GM23338 (cell line): Measurements from ENCODE around the gene SERPINE2. TPM values are rescaled to one million over a fixed set of nuclear protein-coding genes. Genes with fewer than 3 reads are reported as not detected.

ENCODE experiments used
- ATAC-seq: fragments of 200-7000 bp; cut with Tn5 transposase; 3 replicates; pipeline ENCODE4 v1.9.1; 2020
- DNase-seq: peaks from one replicate; pipeline ENCODE4 v3.0.0-alpha.2; 2015; ENCODE audit warnings: low spot score
- H2AFZ ChIP-seq: fragments of 200-600 bp; sonication (generic); 2 replicates; pipeline ENCODE4 v1.8.0; 2016; ENCODE audit warnings: antibody characterized with exemption, mild to moderate bottlenecking, moderate library complexity
- H3F3A ChIP-seq: fragments of 200-600 bp; sonication (generic); replicated peaks from 2 replicates; pipeline ENCODE4 v1.8.0; 2017; ENCODE audit warnings: antibody characterized with exemption, mixed run types, low read depth
- H3K27ac ChIP-seq: fragments of 200-600 bp; sonication (generic); 2 replicates; pipeline ENCODE4 v1.6.1; 2016; ENCODE audit warnings: low read depth
- H3K27me3 ChIP-seq: fragments of 200-600 bp; sonication (generic); 2 replicates; pipeline ENCODE4 v1.8.0; 2016; ENCODE audit warnings: mild to moderate bottlenecking, mixed run types, moderate library complexity; ENCODE audit not compliant: insufficient read depth
- H3K36me3 ChIP-seq: fragments of 200-600 bp; sonication (generic); 2 replicates; pipeline ENCODE4 v1.8.0; 2016; ENCODE audit warnings: mild to moderate bottlenecking; ENCODE audit not compliant: insufficient read depth
- H3K4me1 ChIP-seq: fragments of 200-600 bp; sonication (generic); 2 replicates; pipeline ENCODE4 v1.8.0; 2016; ENCODE audit warnings: mild to moderate bottlenecking, moderate library complexity; ENCODE audit not compliant: insufficient read depth
- H3K4me2 ChIP-seq: fragments of 200-600 bp; sonication (generic); 2 replicates; pipeline ENCODE4 v1.7.1; 2017; ENCODE audit warnings: mixed run types
- H3K4me3 ChIP-seq: fragments of 200-600 bp; sonication (generic); 2 replicates; pipeline ENCODE4 v1.6.1; 2016; ENCODE audit warnings: mixed run types
- H3K79me2 ChIP-seq: fragments of 200-600 bp; sonication (generic); replicated peaks from 2 replicates; pipeline ENCODE4 v1.8.0; 2017; ENCODE audit warnings: mild to moderate bottlenecking; ENCODE audit not compliant: insufficient read depth
- H3K9me2 ChIP-seq: fragments of 200-600 bp; sonication (generic); 2 replicates; pipeline ENCODE4 v1.8.0; 2017; ENCODE audit not compliant: insufficient read depth
- H4K20me1 ChIP-seq: fragments of 200-600 bp; sonication (generic); replicated peaks from 2 replicates; pipeline ENCODE4 v1.8.0; 2017; ENCODE audit warnings: mild to moderate bottlenecking; ENCODE audit not compliant: insufficient read depth
- H3K27ac Mint-ChIP-seq: 2 replicates; pipeline ENCODE4 v1.8.0; 2020; ENCODE audit warnings: inconsistent platforms, mild to moderate bottlenecking, moderate library complexity, mixed read lengths
- H3K27me3 Mint-ChIP-seq: 3 replicates; pipeline ENCODE4 v1.8.0; 2022; ENCODE audit warnings: low read depth, mild to moderate bottlenecking, moderate library complexity, mixed read lengths, inconsistent platforms; ENCODE audit not compliant: insufficient read depth, poor library complexity
- H3K36me3 Mint-ChIP-seq: 3 replicates; pipeline ENCODE4 v1.8.0; 2021; ENCODE audit warnings: low read depth, mild to moderate bottlenecking, inconsistent platforms, moderate library complexity, mixed read lengths
- H3K4me1 Mint-ChIP-seq: 3 replicates; pipeline ENCODE4 v1.8.0; 2020; ENCODE audit warnings: mild to moderate bottlenecking, inconsistent platforms, mixed read lengths
- H3K4me3 Mint-ChIP-seq: 3 replicates; pipeline ENCODE4 v1.8.0; 2021; ENCODE audit warnings: moderate library complexity, mild to moderate bottlenecking, inconsistent platforms, mixed read lengths
- H3K9me3 Mint-ChIP-seq: 3 replicates; pipeline ENCODE4 v1.8.0; 2020; ENCODE audit warnings: moderate library complexity, mild to moderate bottlenecking, inconsistent platforms, mixed read lengths
- CREB1 ChIP-seq: fragments of 250-450 bp; sonication (Bioruptor Pico); IDR thresholded peaks from 2 replicates; pipeline ENCODE4 v1.5.0; 2020; ENCODE audit warnings: low read depth, mild to moderate bottlenecking, moderate library complexity
- CTCF ChIP-seq, 2 experiments: fragments of 200-600 bp in 1 of 2; sonication (generic) in 1 of 2; conservative IDR thresholded peaks; 2 replicates each; pipeline versions ENCODE4 v1.5.1 to v1.6.1; 2016 to 2017; ENCODE audit warnings: antibody characterized with exemption in 2 of 2, low read depth in 2 of 2, mild to moderate bottlenecking in 2 of 2, moderate library complexity in 1 of 2
- ETS1 ChIP-seq: IDR thresholded peaks from 2 replicates; pipeline ENCODE4 v1.6.1; 2016; ENCODE audit warnings: antibody characterized with exemption
- EZH2 ChIP-seq: fragments of 200-600 bp; sonication (generic); IDR thresholded peaks from one replicate; pipeline ENCODE4 v1.8.0; 2017; ENCODE audit warnings: antibody characterized with exemption, mild to moderate bottlenecking, low read depth; ENCODE audit not compliant: unreplicated experiment
- EZH2phosphoT487 ChIP-seq: fragments of 200-600 bp; sonication (generic); IDR thresholded peaks from one replicate; pipeline ENCODE4 v1.8.1; 2018; ENCODE audit warnings: antibody characterized with exemption; ENCODE audit not compliant: unreplicated experiment
- JUNB ChIP-seq: IDR thresholded peaks from one replicate; pipeline ENCODE4 v1.6.1; 2016; ENCODE audit warnings: antibody characterized with exemption; ENCODE audit not compliant: unreplicated experiment
- NANOG ChIP-seq: IDR thresholded peaks from 2 replicates; pipeline ENCODE4 v1.6.1; 2016; ENCODE audit warnings: antibody characterized with exemption, borderline replicate concordance
- POLR2AphosphoS5 ChIP-seq: IDR thresholded peaks from 2 replicates; pipeline ENCODE4 v1.6.1; 2016; ENCODE audit warnings: antibody characterized with exemption, low read depth
- STAT1 ChIP-seq: IDR thresholded peaks from one replicate; pipeline ENCODE4 v1.6.1; 2016; ENCODE audit warnings: antibody characterized with exemption; ENCODE audit not compliant: unreplicated experiment
- ZNF114 ChIP-seq: fragments of 250-450 bp; sonication (Bioruptor Pico); IDR thresholded peaks from 2 replicates; pipeline ENCODE4 v1.5.0; 2020; ENCODE audit warnings: mild to moderate bottlenecking, moderate library complexity
- ZNF331 ChIP-seq: fragments of 250-450 bp; sonication (Bioruptor Pico); IDR thresholded peaks from 2 replicates; pipeline ENCODE4 v1.5.0; 2020; ENCODE audit warnings: low read depth, mild to moderate bottlenecking, moderate library complexity
- polyA plus RNA-seq: library from polyadenylated mRNA; unstranded; fragments of >200 nt; fragmentation: Nextera tagmentation; extraction: Ambion mirVana; gene quantifications from 2 replicates; pipeline ENCODE4 v1.2.1, GENCODE V29; 2016
- total RNA-seq: library from RNA; depleted of rRNA; stranded (reverse); fragments of >200 nt; shearing (Covaris generic); gene quantifications from 2 replicates; pipeline ENCODE4 v1.2.3, GENCODE V29; 2014
- TF ChIP-seq, protein P1 (sequence below): IDR thresholded peaks from one replicate; pipeline ENCODE4 v1.6.1; 2018; ENCODE audit warnings: antibody characterized with exemption; ENCODE audit not compliant: unreplicated experiment
- TF ChIP-seq, protein P2 (sequence below): fragments of 250-450 bp; sonication (Bioruptor Pico); IDR thresholded peaks from 2 replicates; pipeline ENCODE4 v1.5.0; 2020; ENCODE audit warnings: mild to moderate bottlenecking, moderate library complexity

SERPINE2 gene
- total and polyA plus RNA-seq, 2 experiments from 2014 or later, result 38.6 to 44.2 TPM

- TF ChIP-seq NANOG (no peak), POLR2AphosphoS5 (no peak), EZH2 (no peak), ZNF331 (CRISPR knock-in tag) (no peak), JUNB (no peak), ETS1 (no peak), EZH2phosphoT487 (no peak), CTCF (conservative IDR thresholded peaks at IDR 0.05; ENCODE audit: low read depth in 2 of 2) (no peak), ZNF114 (no peak), CREB1 (CRISPR knock-in tag) (no peak), STAT1 (no peak)
- TF ChIP-seq, protein P1, sequence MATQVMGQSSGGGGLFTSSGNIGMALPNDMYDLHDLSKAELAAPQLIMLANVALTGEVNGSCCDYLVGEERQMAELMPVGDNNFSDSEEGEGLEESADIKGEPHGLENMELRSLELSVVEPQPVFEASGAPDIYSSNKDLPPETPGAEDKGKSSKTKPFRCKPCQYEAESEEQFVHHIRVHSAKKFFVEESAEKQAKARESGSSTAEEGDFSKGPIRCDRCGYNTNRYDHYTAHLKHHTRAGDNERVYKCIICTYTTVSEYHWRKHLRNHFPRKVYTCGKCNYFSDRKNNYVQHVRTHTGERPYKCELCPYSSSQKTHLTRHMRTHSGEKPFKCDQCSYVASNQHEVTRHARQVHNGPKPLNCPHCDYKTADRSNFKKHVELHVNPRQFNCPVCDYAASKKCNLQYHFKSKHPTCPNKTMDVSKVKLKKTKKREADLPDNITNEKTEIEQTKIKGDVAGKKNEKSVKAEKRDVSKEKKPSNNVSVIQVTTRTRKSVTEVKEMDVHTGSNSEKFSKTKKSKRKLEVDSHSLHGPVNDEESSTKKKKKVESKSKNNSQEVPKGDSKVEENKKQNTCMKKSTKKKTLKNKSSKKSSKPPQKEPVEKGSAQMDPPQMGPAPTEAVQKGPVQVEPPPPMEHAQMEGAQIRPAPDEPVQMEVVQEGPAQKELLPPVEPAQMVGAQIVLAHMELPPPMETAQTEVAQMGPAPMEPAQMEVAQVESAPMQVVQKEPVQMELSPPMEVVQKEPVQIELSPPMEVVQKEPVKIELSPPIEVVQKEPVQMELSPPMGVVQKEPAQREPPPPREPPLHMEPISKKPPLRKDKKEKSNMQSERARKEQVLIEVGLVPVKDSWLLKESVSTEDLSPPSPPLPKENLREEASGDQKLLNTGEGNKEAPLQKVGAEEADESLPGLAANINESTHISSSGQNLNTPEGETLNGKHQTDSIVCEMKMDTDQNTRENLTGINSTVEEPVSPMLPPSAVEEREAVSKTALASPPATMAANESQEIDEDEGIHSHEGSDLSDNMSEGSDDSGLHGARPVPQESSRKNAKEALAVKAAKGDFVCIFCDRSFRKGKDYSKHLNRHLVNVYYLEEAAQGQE, result no peak
- TF ChIP-seq, protein P2, sequence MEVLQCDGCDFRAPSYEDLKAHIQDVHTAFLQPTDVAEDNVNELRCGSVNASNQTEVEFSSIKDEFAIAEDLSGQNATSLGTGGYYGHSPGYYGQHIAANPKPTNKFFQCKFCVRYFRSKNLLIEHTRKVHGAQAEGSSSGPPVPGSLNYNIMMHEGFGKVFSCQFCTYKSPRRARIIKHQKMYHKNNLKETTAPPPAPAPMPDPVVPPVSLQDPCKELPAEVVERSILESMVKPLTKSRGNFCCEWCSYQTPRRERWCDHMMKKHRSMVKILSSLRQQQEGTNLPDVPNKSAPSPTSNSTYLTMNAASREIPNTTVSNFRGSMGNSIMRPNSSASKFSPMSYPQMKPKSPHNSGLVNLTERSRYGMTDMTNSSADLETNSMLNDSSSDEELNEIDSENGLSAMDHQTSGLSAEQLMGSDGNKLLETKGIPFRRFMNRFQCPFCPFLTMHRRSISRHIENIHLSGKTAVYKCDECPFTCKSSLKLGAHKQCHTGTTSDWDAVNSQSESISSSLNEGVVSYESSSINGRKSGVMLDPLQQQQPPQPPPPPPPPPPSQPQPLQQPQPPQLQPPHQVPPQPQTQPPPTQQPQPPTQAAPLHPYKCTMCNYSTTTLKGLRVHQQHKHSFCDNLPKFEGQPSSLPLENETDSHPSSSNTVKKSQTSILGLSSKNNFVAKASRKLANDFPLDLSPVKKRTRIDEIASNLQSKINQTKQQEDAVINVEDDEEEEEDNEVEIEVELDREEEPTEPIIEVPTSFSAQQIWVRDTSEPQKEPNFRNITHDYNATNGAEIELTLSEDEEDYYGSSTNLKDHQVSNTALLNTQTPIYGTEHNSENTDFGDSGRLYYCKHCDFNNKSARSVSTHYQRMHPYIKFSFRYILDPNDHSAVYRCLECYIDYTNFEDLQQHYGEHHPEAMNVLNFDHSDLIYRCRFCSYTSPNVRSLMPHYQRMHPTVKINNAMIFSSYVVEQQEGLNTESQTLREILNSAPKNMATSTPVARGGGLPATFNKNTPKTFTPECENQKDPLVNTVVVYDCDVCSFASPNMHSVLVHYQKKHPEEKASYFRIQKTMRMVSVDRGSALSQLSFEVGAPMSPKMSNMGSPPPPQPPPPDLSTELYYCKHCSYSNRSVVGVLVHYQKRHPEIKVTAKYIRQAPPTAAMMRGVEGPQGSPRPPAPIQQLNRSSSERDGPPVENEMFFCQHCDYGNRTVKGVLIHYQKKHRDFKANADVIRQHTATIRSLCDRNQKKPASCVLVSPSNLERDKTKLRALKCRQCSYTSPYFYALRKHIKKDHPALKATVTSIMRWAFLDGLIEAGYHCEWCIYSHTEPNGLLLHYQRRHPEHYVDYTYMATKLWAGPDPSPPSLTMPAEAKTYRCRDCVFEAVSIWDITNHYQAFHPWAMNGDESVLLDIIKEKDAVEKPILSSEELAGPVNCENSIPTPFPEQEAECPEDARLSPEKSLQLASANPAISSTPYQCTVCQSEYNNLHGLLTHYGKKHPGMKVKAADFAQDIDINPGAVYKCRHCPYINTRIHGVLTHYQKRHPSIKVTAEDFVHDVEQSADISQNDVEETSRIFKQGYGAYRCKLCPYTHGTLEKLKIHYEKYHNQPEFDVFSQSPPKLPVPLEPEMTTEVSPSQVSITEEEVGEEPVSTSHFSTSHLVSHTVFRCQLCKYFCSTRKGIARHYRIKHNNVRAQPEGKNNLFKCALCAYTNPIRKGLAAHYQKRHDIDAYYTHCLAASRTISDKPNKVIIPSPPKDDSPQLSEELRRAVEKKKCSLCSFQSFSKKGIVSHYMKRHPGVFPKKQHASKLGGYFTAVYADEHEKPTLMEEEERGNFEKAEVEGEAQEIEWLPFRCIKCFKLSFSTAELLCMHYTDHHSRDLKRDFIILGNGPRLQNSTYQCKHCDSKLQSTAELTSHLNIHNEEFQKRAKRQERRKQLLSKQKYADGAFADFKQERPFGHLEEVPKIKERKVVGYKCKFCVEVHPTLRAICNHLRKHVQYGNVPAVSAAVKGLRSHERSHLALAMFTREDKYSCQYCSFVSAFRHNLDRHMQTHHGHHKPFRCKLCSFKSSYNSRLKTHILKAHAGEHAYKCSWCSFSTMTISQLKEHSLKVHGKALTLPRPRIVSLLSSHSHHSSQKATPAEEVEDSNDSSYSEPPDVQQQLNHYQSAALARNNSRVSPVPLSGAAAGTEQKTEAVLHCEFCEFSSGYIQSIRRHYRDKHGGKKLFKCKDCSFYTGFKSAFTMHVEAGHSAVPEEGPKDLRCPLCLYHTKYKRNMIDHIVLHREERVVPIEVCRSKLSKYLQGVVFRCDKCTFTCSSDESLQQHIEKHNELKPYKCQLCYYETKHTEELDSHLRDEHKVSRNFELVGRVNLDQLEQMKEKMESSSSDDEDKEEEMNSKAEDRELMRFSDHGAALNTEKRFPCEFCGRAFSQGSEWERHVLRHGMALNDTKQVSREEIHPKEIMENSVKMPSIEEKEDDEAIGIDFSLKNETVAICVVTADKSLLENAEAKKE (CRISPR knock-in tag), result no peak
- no peaks in the 10 kb centered on the region for H3K27me3 Mint-ChIP-seq
- no peak for DNase-seq
Measured at GRCh38 chr2:224069172-224069571, 30.1 kb upstream of the SERPINE2 start.

More at GRCh38 chr2:224069172-224069571, 30.1 kb upstream of the SERPINE2 start:
- H3K4me1 ChIP-seq, result no peaks in the 10 kb centered on the region
- Mint-ChIP-seq H3K27ac (no peak overlapping the region), H3K36me3 (no peaks in the 10 kb centered on the region), H3K4me1 (no peaks in the 10 kb centered on the region), H3K4me3 (no peak overlapping the region), H3K9me3 (peaks cover 2% of the 10 kb centered on the region; the same call in 1 of the 3 replicates)
- H3K36me3 ChIP-seq, result no peaks in the 10 kb centered on the region
- no peak overlapping the region for H3K4me3 ChIP-seq
- no peaks in the 10 kb centered on the region for H3K27me3 ChIP-seq
- H4K20me1 ChIP-seq, result no peaks in the 10 kb centered on the region
- no peak overlapping the region for H3K4me2 ChIP-seq
- H2AFZ ChIP-seq, result no peak overlapping the region
- H3K9me2 ChIP-seq, result peaks cover 13% of the 10 kb centered on the region
- no peaks in the 10 kb centered on the region for H3F3A ChIP-seq
- no peaks in the 10 kb centered on the region for H3K79me2 ChIP-seq
- ATAC-seq, result no peak
- H3K27ac ChIP-seq, result no peak overlapping the region
